Activated CD8-positive, alpha-beta memory T cell treated with anti-CD3 and anti-CD28 coated beads for 36 hours (primary cell): ENCODE measurements around the gene SYTL5. TPM values are rescaled to one million over a fixed set of nuclear protein-coding genes. Genes with fewer than 3 reads are reported as not detected.
"Not testable (repeated sequence)": the region's sequence is repeated elsewhere in the genome, so short reads cannot be mapped to it uniquely, and the experiment has no call there.

ENCODE experiments used
- CTCF ChIA-PET: fragments of 350-600 bp; sonication (Branson Sonifier 250); formaldehyde crosslinking; loops from one replicate; lab custom pipeline; 2021; ENCODE audit warnings: antibody characterized with exemption; lab: Charles Lee
- POLR2A ChIA-PET: fragments of 350-600 bp; sonication (Branson Sonifier 250); formaldehyde crosslinking; loops from one replicate; lab custom pipeline; 2021; ENCODE audit warnings: antibody characterized with exemption; lab: Charles Lee
- total RNA-seq, 2 experiments: library from RNA; stranded (reverse); gene quantifications; one replicate each; pipeline ENCODE4 v1.2.3, GENCODE V29; 2021

SYTL5 gene
- total RNA-seq = not detected

DNA sequence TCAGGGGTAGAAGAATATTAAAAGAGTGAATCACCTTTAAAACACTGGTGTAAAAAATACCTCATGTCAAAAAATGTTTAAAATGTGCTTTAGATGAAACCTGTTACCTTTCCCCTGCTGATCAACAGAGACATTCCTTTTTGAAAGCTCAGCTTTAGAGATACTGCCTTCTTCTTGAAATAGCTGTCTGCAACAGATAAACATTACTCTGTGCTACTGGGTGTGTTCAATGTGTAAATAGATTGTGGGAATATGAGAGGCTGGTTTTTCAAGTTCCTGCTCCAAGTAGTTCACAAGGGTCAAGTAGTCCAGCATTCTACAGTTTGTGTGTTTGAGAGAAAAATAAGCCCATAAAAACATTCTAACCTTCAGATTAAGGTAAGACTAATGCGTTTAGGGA is at the start of gene SYTL5:
Gene SYTL5 (plus strand): TSS at position 263 of the 400 bp plus-strand sequence. CDS start 27,337 bp downstream, outside the sequence.
- POLR2A ChIA-PET = no interaction called here
- CTCF ChIA-PET = no interaction called here

DNA sequence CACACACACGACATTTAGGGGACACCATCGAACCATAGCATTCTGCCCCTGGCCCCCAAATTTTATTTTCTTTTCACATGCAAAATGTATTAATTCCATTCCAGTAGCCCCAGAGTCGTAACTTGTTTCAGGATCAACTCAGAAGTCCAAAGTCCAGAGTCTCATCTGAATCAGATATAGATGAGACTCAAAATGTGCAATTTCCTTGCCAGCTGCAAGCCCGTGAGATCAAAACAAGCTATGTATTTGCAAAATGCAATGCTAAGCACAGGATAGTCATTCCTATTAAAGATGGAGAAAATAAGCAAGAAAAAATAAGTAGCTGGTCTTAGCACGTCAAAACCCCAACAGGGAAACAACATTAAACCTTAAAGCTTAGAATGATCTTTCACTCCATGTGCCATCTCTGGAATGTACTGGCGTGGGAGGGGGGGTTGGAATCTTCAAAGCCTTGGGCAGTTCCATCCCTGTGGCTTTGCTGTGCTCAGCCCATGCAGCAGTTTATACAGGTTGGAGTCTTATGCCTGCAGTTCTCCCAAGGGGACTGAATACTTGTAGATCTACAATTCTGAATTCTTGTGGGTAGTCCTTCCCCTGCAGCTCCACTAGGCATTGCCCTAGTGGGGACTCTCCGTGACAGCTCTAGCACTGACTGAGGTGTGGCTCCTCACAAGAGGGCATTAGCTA is 47.7 kb upstream of the SYTL5 start:
- CTCF ChIA-PET = no interaction called here

DNA sequence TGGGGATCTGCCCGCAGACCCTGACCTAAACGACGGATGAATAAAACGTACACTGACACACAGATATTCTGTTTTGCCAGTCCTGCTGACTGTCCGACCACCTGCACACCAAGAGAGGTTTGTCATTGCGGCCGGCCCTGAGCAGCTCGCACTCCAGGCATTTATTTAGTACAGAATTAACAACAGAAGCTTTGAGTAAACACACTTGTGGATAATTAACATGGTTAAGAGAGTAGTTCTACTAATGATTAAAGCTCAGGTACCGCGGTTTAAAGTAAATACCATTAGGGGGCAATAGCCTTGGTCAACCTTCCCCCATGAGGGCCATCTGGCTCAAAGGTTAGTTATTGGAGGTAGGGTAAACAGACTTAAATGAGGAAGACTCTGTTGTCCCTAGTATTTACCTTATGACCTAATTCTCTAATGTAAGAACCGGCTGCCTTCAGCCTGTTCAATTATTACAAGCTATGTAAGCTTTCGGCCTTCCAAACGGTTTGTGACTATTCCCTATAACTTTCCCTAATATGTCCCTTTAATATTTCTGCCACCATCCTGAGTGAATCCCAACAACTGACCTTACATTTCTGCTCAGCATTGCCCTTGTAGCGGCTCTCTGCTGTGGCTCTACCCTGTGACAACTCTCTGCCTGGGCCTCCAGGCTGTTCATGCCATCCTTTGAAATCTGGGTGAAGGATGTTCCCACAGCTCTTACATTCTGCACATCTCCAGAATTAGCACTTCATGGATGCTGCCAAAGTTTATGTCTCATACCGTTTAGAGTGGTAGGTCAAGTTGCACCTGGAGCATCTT is 46.9 kb upstream of the SYTL5 start:
- ChIA-PET CTCF (no interaction called here), POLR2A (no interaction called here)

More for the DNA sequence above, 47.7 kb upstream of the SYTL5 start:
- POLR2A ChIA-PET = no interaction called here

DNA sequence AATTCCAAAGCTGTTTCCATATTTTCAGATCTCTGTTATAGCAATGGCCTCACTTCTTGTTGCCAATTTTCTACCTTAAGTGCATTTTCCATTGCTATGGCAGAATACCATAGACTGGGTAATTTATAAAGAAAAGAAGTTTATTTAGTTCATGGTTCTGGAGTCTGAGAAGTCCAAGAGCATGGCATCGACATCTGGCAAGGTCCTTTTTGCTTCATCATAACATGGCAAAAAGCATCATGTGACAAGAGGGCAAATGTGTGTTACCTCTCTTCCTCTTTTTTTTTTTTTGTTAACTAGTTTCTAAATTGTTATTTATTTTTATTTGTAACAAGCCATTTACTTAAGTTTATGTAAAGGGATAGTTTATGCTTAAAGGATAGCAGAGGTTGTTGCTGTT is 45.2 kb upstream of the SYTL5 start:
- ChIA-PET CTCF (no interaction called here), POLR2A (no interaction called here)

DNA sequence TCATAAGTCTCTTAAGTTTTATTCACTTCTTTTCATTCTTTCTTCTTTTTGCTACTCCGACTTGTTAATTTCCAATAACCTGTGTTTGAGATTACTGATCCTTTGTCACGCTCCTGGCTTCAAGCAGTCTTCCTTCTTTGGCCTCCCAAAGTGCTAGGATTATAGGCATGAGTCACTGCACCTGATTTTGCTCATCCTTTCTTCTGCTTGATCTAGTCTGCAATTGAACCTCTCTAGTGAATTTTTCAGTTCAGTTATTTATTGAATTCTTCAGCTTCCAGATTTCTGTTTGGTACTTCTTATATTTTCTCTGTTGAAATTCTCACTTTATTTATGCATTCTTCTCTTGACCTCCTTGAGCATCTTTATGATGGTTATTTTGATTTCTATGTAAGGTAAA is 38.6 kb upstream of the SYTL5 start:
- ChIA-PET CTCF (no interaction called here), POLR2A (no interaction called here)

DNA sequence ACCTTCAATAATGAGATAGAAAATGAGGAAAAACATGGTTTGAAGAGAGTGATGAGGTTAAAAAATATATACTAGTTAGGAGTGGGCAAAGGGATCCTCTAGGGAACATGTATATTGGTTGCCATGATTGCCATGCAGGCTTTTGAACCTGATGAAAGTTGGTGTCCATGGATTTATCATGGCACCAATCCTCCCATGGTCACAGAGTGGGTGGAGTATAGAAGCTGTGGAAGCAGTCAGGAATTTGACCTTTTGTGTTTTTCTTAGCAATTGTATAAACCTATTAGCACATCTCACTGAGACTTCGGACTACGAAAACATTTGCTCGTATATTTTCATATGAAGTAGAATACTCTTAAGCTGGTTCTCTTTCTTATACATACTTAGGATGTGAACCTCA is 30.9 kb upstream of the SYTL5 start:
- ChIA-PET CTCF (no interaction called here), POLR2A (no interaction called here)

DNA sequence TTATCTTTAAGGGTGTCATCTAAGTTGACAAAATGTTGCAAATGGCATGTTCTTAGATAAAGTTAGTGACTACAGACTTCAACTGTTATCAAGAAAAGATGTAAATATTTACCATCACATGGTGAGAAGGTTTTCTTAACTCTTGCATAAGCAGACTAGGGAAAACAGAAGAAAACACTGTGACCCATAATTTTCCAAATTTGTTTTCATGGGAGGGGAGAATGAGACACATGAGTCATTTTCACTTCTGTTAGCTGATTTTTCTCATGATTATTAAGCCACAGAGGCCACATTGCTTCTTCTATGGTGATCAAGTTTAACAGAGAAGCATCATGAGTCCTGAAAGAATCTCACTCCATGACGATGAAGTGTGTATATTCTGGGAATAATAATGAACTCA is 30.2 kb upstream of the SYTL5 start:
- POLR2A ChIA-PET = no interaction called here
- CTCF ChIA-PET = no interaction called here

DNA sequence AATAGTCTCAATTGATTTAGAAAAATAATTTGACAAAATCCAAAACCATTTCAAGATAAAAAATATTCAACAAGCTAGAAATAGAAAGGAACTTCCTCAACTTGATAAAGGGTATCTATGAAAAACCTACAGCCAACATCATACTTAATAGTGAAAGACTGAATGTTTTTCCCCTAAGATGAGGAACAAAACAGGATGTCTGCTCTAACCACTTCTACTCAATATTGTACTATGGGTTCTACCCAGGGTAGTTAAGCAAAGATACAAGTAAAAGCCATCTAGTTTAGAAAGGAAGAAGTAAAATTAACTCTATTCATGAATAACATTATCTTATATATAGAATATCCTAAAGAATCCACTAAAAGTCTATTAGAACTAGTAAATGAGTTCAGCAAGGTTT is 21.5 kb upstream of the SYTL5 start:
- ChIA-PET CTCF (no interaction called here), POLR2A (no interaction called here)

DNA sequence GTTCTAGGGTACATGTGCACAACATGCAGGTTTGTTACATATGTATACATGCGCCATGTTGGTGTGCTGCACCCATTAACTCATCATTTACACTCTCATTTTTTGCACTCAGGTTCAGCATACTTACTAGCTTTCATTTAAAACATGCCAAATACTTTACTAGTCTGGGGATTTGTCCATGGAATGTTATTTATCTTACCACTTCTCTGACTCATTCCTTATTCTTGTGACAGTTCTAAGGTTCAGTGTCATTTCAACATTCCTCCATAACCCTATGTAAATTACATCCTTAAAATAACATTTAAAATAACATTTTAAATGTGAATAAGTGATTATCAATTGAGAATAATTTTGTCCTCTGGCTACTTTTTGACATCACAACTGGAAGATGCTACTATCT is 19.5 kb upstream of the SYTL5 start:
- CTCF ChIA-PET = no interaction called here
- POLR2A ChIA-PET = no interaction called here

DNA sequence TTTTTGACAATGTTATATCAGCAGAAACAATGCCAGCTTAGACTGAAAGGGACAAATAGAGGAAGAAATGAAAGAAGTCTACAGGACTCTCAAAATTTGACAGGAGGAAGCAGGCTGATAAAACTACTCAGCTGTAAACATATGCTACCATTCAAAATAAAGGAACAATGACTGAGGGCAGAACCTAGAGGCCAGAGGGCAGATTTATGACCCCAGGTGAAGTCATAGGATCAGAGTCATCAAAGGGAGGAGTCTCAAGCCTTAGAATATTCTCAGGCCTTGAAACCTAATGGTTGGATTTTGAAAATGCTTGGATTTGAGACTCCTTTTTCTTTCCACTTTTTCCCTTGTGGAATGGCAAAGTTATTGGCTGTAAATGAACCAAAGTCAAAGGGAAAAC is 17.0 kb upstream of the SYTL5 start:
- CTCF ChIA-PET = no interaction called here
- POLR2A ChIA-PET = no interaction called here

DNA sequence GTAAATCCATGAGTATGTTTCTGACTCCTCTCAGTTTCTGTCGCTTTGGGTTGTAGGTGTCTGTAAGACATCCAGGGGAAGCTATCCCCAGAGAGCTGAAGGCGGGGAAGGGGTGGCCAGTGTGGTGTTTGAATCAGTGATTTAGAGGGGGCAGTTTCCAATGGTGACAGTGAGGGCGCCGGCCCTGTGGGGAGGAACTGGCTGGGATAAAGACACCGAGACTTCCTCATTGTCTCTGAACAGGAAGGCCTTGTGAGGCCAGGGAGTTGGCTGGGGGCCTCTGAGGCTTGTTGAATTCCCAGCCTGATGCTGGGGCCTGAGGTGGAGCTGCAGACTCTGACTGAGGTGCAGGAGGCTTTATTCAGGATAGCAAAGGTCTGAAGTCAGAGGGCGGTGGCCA is 15.1 kb upstream of the SYTL5 start:
- CTCF ChIA-PET, POLR2A ChIA-PET: not testable (repeated sequence)

DNA sequence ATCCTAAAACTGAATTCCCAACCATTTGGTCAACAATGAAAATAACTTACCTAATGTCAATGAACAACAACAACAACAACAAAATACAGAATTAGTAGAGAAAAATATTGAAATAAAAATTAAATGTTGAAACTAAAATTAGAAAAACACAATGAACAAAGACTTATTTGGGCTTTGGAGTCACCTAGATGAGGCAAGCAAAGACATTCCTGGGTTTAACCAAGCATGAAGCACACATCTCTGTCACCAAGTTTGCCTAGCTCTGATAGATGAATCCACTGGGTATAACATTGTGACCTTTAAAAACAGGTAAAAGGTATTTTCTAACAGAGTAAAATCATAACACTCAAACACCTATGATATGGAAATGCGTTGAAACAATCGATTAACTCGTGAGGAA is 13.2 kb upstream of the SYTL5 start:
- ChIA-PET POLR2A (no interaction called here), CTCF (no interaction called here)

DNA sequence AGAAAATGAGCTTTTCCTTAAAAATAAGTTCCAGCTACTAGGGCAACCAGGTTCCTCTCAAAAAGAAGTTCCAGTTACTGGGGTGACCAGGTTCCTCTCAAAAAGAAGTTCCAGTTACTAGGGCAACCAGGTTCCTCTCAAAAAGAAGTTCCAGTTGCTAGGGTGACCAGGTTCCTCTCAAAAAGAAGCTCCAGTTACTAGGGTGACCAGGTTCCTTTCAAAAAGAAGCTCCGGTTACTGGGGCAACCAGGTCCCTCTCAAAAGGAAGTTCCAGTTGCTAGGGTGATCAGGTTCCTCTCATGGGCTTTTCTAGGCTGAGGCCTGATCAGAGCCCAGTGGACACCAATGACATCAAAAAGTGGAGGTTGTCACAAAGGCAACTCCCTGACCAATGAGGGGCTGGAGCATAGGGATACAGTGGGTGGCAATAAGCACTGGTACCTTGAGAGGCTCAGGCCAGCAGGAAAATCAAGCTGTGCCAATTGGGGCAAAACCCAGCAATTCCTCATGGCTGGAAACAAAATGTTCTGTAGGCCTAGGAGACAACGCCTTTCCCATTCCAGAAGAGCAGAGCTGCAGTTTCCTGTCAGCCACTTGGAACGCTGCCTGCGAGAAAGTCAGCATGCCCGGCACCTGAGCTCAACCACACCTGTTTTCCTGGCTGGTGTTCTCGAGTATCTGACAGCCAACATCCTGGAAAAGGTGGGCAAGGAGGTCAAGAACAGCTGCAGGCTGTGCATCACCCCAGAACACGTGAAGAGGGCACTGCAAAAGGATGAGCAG is 12.3 kb upstream of the SYTL5 start:
- ChIA-PET CTCF (no interaction called here), POLR2A (no interaction called here)

DNA sequence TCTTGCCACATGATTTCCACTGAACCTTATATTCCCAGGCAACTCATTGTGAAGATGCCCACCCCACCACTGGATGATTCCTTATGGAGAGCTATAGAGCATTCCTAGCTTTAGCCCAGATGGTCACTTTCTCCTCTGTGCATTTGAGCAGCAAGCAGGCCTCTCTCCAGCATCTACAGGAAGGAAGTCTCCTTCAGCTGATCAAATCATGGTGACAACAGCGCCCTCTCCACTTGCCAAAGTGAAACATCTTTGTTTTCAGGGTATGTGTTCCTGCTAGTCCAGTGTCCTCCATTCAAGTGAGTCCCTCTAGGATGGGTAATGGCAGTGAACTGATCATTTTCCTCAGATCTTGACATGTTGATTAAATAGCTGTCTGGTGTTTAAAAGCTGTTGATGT is 10.9 kb upstream of the SYTL5 start:
- ChIA-PET POLR2A (no interaction called here), CTCF (no interaction called here)

DNA sequence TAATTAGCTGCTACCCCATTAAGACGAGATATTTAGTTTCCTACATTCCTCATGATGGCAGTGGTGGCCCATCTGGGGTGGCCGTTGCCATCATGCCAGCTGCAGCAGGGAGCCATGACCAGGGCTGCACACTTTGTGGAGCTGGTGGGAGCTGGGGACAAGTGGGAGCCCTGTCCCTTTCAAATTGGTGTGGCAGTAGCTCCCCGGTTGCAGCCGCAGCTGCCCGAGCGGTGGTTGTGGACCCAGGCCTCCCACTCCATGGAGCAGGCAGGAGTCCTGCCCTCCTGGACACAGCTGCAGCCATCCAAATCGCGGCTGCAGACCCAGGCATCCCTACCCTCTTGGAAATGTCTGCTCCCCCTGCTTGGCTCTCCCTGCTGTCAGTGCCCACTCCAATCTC is 9.3 kb upstream of the SYTL5 start:
- ChIA-PET POLR2A (no interaction called here), CTCF (no interaction called here)

DNA sequence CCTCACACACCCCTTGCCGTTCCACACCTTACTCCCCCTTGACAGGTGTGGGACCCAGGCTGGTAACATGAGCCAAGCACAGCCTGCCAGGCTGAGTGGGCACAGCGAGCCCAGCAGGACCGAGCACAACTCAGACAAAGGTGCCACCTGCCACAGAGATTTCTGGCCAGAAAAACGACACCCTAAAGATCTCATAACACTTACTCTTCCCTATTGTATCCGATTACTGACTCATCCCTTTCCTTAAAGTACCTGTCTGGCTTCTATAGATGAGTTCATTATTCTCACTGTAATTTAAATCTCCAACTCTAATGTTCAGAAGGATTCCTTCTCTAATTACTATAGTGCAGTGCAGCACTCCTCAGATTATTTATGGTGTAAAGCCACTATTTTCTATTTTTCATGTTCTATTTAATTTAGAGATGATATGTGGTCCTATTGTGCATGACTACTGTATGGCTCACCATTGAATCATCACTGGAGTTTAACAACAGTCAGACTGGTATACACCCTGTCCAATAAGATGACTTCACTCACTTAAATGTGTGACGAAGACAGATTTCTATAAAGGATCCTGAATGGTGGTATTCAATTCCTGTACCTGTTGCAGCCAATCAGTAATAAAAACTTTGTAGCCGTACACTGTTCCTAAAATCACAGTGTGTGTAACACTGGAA is 7.6 kb upstream of the SYTL5 start:
- ChIA-PET POLR2A (no interaction called here), CTCF (no interaction called here)

DNA sequence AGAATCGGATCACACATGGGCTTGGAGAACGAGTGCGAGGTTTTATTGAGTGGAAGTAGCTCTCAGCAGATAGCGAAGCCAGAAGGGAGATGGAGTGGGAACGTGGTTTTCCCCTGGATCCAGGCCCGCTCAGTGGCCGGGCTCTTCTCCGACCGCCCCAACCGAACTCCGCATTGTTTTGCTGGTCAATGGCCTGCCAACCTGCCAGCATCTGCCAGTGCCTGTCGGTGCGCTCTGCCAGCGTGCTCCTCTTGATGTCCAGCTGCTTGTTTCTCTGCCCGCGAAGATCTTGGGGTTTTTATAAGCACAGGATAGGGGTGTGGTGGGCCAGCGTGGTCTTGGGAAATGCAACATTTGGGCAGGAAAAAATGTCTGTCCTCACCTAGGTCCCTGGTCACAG is 5.6 kb upstream of the SYTL5 start:
- ChIA-PET POLR2A (no interaction called here), CTCF (no interaction called here)

DNA sequence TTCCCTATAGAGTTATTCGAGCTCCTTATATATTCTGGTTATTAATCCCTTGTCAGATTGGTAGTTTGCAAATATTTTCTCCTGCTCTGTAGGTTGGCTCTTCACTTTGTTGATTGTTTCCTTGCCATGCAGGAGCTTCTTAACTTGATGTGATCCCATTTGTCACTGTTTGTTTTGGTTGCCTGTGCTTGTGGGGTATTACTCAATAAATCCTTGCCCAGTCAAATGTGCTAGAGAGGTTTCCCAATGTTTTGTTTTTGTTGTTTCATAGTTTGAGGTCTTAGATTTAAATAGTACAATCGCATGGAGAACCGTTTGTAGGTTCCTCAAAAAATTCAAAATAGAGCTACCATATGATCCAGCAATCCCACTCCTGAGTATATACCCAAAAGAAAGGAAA is 2.3 kb upstream of the SYTL5 start:
- ChIA-PET CTCF (no interaction called here), POLR2A (no interaction called here)

DNA sequence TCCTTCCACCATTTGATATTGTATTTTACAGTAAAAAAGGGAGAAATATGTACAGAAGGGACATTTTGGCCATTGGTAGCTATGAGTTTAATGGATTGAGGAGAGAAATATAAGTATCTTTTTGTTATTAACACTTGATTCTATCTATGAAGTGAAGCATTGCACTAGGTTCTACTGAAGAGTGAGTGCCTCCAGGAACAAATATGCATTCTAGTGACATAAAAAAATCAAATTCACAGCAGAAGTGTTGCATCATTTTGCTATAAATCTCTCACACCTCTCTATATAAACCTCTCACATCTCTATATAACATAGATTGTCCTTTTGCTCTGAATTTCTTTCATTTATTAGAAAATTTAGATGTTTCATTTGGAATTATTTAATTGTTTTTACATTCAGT is 425 bp downstream of the SYTL5 start:
- POLR2A ChIA-PET = no interaction called here
- CTCF ChIA-PET = no interaction called here

DNA sequence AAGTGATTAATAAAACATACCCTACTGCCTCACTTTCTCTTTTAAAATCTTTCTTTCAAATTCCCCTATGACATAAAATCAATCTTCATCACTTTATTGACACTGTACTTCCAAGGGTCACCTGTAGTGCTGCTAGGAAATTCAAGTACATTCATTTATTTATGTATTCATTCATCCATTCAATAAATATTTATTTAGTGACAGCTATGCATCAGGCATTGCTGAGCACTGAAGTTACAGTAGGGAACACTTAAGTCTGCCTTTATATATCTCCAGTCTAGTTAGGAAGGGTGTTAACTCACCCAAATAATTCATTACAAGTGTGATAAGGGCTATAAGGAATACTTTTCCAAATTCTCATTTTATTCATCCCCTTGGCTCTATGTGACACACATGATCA is 2.3 kb downstream of the SYTL5 start:
- CTCF ChIA-PET = no interaction called here
- POLR2A ChIA-PET = no interaction called here
